ENCODE data around the gene SPRED2. TPM values are rescaled to one million over a fixed set of nuclear protein-coding genes. Genes with fewer than 3 reads are reported as not detected.

Gene SPRED2
- total and polyA plus RNA-seq, 2 experiments from 2014 or later = 19.7 to 20.3 TPM

DNA sequence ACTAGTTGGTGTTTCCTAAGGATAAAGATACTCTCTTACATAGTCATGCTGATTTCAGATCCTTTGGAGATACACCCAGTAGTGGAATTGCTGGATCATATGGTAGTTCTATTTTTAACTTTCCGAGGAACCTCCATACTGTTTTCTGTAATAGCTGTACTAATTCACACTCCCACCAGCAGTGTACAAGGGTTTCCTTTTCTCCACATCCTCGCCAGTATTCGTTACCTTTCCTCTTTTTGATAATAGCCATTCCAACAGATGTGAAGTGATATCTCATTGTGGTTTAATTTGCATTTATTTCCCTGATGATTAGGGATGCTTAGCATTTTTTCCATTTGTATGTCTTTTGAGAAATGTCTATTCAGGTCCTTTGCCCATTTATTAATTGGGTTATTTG is 170.7 kb downstream of the SPRED2 start:
- Histone ChIP-seq H3K9ac (no peak overlapping the region), H3K9me2 (ENCODE audit: insufficient read depth) (no peaks in the 10 kb centered on the region), H3K36me3 (ENCODE audit: low read depth) (peaks cover 32% of the 10 kb centered on the region), H3K27ac (peak overlapping the region; percentile 5; the same call in 1 of the 2 replicates), H2AFZ (no peak overlapping the region), H4K20me1 (ENCODE audit: insufficient read depth) (no peaks in the 10 kb centered on the region), H3F3A (ENCODE audit: insufficient read depth) (peaks cover 55% of the 10 kb centered on the region), H3K27me3 (replicated peaks; ENCODE audit: insufficient read depth) (no peaks in the 10 kb centered on the region), H3K4me1 (ENCODE audit: insufficient read depth) (peaks cover 34% of the 10 kb centered on the region), H3K9me3 (ENCODE audit: low read depth) (no peaks in the 10 kb centered on the region), H3K4me2 (ENCODE audit: unreplicated experiment) (no peak overlapping the region), H3K79me2 (ENCODE audit: insufficient read depth) (peaks cover 98% of the 10 kb centered on the region), H3K4me3 (no peak overlapping the region)
- 70 to 77% methylated on average over 3 of the region's 3 CpGs for WGBS, 2 experiments (ENCODE audit: low coverage in 1 of 2, low lambda C conversion rate in 2 of 2, missing lambda C conversion rate in 2 of 2)
- DNase-seq = peak; percentile 48
- in situ Hi-C loops (cut with MboI) = no loop called here
- TF ChIP-seq EZH2 (IDR thresholded peaks at IDR 0.05; ENCODE audit: insufficient read depth, poor library complexity, severe bottlenecking) = no peak
- no peak for TF ChIP-seq EZH2phosphoT487 (IDR thresholded peaks at IDR 0.05; ENCODE audit: insufficient read depth, low read depth)

Other genes starting within 250 kb of the SPRED2 start
- gene ACTR2, start 204.8 kb downstream of the SPRED2 start, total RNA-seq (2014; rRNA removed; shearing (Covaris generic)) = 125 and 126 TPM in 2 replicates
- 160 and 161 TPM in 2 replicates for gene ACTR2, start 204.8 kb downstream of the SPRED2 start, polyA plus RNA-seq (2016; fragmentation: Nextera tagmentation; extraction: Ambion mirVana)